Measurements from ENCODE around the gene LRP1.
A peak's percentile ranks its signal among the peaks of the same experiment; 100 is the strongest.

GRCh38 chr12:57173089-57173488, 44.8 kb downstream of the LRP1 start:
- peak; percentile 35 for TF ChIP-seq CTCF (IDR thresholded peaks at IDR 0.05; ENCODE audit: low read depth, low read length, missing input control)
- TF ChIP-seq, protein P1, sequence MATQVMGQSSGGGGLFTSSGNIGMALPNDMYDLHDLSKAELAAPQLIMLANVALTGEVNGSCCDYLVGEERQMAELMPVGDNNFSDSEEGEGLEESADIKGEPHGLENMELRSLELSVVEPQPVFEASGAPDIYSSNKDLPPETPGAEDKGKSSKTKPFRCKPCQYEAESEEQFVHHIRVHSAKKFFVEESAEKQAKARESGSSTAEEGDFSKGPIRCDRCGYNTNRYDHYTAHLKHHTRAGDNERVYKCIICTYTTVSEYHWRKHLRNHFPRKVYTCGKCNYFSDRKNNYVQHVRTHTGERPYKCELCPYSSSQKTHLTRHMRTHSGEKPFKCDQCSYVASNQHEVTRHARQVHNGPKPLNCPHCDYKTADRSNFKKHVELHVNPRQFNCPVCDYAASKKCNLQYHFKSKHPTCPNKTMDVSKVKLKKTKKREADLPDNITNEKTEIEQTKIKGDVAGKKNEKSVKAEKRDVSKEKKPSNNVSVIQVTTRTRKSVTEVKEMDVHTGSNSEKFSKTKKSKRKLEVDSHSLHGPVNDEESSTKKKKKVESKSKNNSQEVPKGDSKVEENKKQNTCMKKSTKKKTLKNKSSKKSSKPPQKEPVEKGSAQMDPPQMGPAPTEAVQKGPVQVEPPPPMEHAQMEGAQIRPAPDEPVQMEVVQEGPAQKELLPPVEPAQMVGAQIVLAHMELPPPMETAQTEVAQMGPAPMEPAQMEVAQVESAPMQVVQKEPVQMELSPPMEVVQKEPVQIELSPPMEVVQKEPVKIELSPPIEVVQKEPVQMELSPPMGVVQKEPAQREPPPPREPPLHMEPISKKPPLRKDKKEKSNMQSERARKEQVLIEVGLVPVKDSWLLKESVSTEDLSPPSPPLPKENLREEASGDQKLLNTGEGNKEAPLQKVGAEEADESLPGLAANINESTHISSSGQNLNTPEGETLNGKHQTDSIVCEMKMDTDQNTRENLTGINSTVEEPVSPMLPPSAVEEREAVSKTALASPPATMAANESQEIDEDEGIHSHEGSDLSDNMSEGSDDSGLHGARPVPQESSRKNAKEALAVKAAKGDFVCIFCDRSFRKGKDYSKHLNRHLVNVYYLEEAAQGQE (IDR thresholded peaks at IDR 0.05), result no peak
- no peak for TF ChIP-seq JUND (IDR thresholded peaks at IDR 0.05)
- no peak for TF ChIP-seq YY1 (IDR thresholded peaks at IDR 0.05)
- TF ChIP-seq SP1 (IDR thresholded peaks at IDR 0.05), result no peak
- no peak for TF ChIP-seq TAF1 (conservative IDR thresholded peaks at IDR 0.05)
- no peak for TF ChIP-seq EGR1 (IDR thresholded peaks at IDR 0.05; ENCODE audit: low read depth in 2 of 2)
- TF ChIP-seq MAX (IDR thresholded peaks at IDR 0.05), result no peak
- TF ChIP-seq GABPA (IDR thresholded peaks at IDR 0.05 in 1 of 2, conservative IDR thresholded peaks at IDR 0.05 in 1 of 2), result no peak
- TF ChIP-seq HNF4A (conservative IDR thresholded peaks at IDR 0.05), result no peak
